Karpas-422 (cell line): ENCODE measurements around the gene IFI35. TPM values are rescaled to one million over a fixed set of nuclear protein-coding genes. Genes with fewer than 3 reads are reported as not detected.

Experiments used
- DNase-seq: peaks from one replicate; pipeline ENCODE4 v3.0.0-alpha.2; 2015
- H2AFZ ChIP-seq: fragments of 200-600 bp; sonication (generic); 2 replicates; pipeline ENCODE4 v1.6.1; 2014; ENCODE audit warnings: antibody characterized with exemption, low read length, mixed read lengths
- H3K27ac ChIP-seq: fragments of 200-600 bp; sonication (generic); 2 replicates; pipeline ENCODE4 v1.5.1; 2014; ENCODE audit warnings: mild to moderate bottlenecking, low read length, moderate library complexity
- H3K27me3 ChIP-seq: fragments of 200-600 bp; sonication (generic); 2 replicates; pipeline ENCODE4 v1.6.1; 2014; ENCODE audit warnings: low read length, mixed read lengths
- H3K36me3 ChIP-seq: fragments of 200-600 bp; sonication (generic); 2 replicates; pipeline ENCODE4 v1.6.1; 2014; ENCODE audit warnings: low read length, mixed read lengths; ENCODE audit not compliant: insufficient read depth
- H3K4me1 ChIP-seq: fragments of 200-600 bp; sonication (generic); 2 replicates; pipeline ENCODE4 v1.6.1; 2014; ENCODE audit warnings: mild to moderate bottlenecking, low read length, mixed read lengths
- H3K4me2 ChIP-seq: fragments of 200-600 bp; sonication (generic); 2 replicates; pipeline ENCODE4 v1.6.1; 2014; ENCODE audit warnings: low read length, low read depth, mild to moderate bottlenecking; ENCODE audit not compliant: poor library complexity, severe bottlenecking
- H3K4me3 ChIP-seq: fragments of 200-600 bp; sonication (generic); 2 replicates; pipeline ENCODE4 v1.5.1; 2014; ENCODE audit warnings: mild to moderate bottlenecking, antibody characterized with exemption, low read length, mixed read lengths
- H3K79me2 ChIP-seq: fragments of 200-600 bp; sonication (generic); 2 replicates; pipeline ENCODE4 v1.6.1; 2014; ENCODE audit warnings: mild to moderate bottlenecking, low read length, mixed read lengths
- H3K9ac ChIP-seq: fragments of 200-600 bp; sonication (generic); 2 replicates; pipeline ENCODE4 v1.6.0; 2014; ENCODE audit warnings: low read length
- H3K9me2 ChIP-seq: fragments of 200-600 bp; sonication (generic), shearing (Covaris generic); replicated peaks from 2 replicates; pipeline ENCODE4 v1.6.0; 2014; ENCODE audit warnings: mild to moderate bottlenecking, low read length, moderate library complexity; ENCODE audit not compliant: insufficient read depth
- H3K9me3 ChIP-seq: fragments of 300-700, 200-600 bp; sonication (generic); 2 replicates; pipeline ENCODE4 v1.6.1; 2014; ENCODE audit warnings: low read length, mixed read lengths
- H4K20me1 ChIP-seq: fragments of 200-600 bp; sonication (generic); 2 replicates; pipeline ENCODE4 v1.6.1; 2014; ENCODE audit warnings: mild to moderate bottlenecking, antibody characterized with exemption, low read length, low read depth; ENCODE audit not compliant: insufficient read depth
- total RNA-seq: library from RNA; depleted of rRNA; stranded (reverse); fragments of >200 nt; shearing (Covaris generic); gene quantifications from 2 replicates; pipeline ENCODE4 v1.2.3, GENCODE V29; 2014; ENCODE audit warnings: low replicate concordance

The IFI35 gene
- total RNA-seq, 1 experiment from 2014 or later, result 19.1 TPM

- H3K79me2 ChIP-seq, result peaks cover 10% of the 10 kb centered on the region; the same call in 1 of the 2 replicates
- no peaks in the 10 kb centered on the region for H3K9me3 ChIP-seq
- H4K20me1 ChIP-seq, result no peaks in the 10 kb centered on the region
- no peak overlapping the region for H3K4me2 ChIP-seq
- H3K9ac ChIP-seq, result no peak overlapping the region
- H3K36me3 ChIP-seq, result no peaks in the 10 kb centered on the region
- H3K27ac ChIP-seq, result no peak overlapping the region
- DNase-seq, result no peak
- no peaks in the 10 kb centered on the region for H3K9me2 ChIP-seq
- no peak overlapping the region for H3K4me3 ChIP-seq
- H3K27me3 ChIP-seq, result no peaks in the 10 kb centered on the region
- peaks cover 12% of the 10 kb centered on the region for H3K4me1 ChIP-seq
- H2AFZ ChIP-seq, result no peak overlapping the region
These were observed 9.0 kb downstream of the IFI35 start for GRCh38 chr17:43015579-43015978.

GRCh38 chr17:43016216-43016615 lies 9.6 kb downstream of the IFI35 start:
- Histone ChIP-seq H3K9me2 (no peaks in the 10 kb centered on the region), H3K4me3 (no peak overlapping the region), H3K27ac (no peak overlapping the region), H4K20me1 (no peaks in the 10 kb centered on the region), H3K79me2 (peaks cover 13% of the 10 kb centered on the region; the same call in 1 of the 2 replicates), H3K9me3 (no peaks in the 10 kb centered on the region), H3K4me2 (no peak overlapping the region), H3K27me3 (no peaks in the 10 kb centered on the region), H3K36me3 (no peaks in the 10 kb centered on the region), H3K4me1 (peaks cover 17% of the 10 kb centered on the region), H3K9ac (no peak overlapping the region), H2AFZ (no peak overlapping the region)
- no peak for DNase-seq

- Histone ChIP-seq H3K4me3 (no peak overlapping the region), H3K9ac (no peak overlapping the region), H3K36me3 (no peaks in the 10 kb centered on the region), H3K4me1 (peaks cover 18% of the 10 kb centered on the region), H3K79me2 (peaks cover 13% of the 10 kb centered on the region; the same call in 1 of the 2 replicates), H3K4me2 (peak overlapping the region; percentile 8), H3K9me2 (no peaks in the 10 kb centered on the region), H3K27me3 (no peaks in the 10 kb centered on the region), H4K20me1 (no peaks in the 10 kb centered on the region), H3K9me3 (no peaks in the 10 kb centered on the region), H3K27ac (no peak overlapping the region), H2AFZ (no peak overlapping the region)
- DNase-seq, result peak; percentile 72
These were observed 11.6 kb downstream of the IFI35 start for GRCh38 chr17:43018008-43018853.

- no peaks in the 10 kb centered on the region for H3K9me3 ChIP-seq
- no peaks in the 10 kb centered on the region for H4K20me1 ChIP-seq
- H3K79me2 ChIP-seq, result peaks cover 13% of the 10 kb centered on the region; the same call in 1 of the 2 replicates
- no peaks in the 10 kb centered on the region for H3K9me2 ChIP-seq
- no peak overlapping the region for H3K9ac ChIP-seq
- H3K36me3 ChIP-seq, result no peaks in the 10 kb centered on the region
- no peak overlapping the region for H3K4me2 ChIP-seq
- H3K4me1 ChIP-seq, result peaks cover 18% of the 10 kb centered on the region
- no peak overlapping the region for H2AFZ ChIP-seq
- H3K27me3 ChIP-seq, result no peaks in the 10 kb centered on the region
- H3K4me3 ChIP-seq, result no peak overlapping the region
- no peak overlapping the region for H3K27ac ChIP-seq
- no peak for DNase-seq
These were observed 12.3 kb downstream of the IFI35 start for GRCh38 chr17:43018932-43019331.

- Histone ChIP-seq H3K4me1 (peaks cover 20% of the 10 kb centered on the region), H2AFZ (no peak overlapping the region), H3K4me3 (no peak overlapping the region), H4K20me1 (no peaks in the 10 kb centered on the region), H3K79me2 (peaks cover 13% of the 10 kb centered on the region; the same call in 1 of the 2 replicates), H3K27me3 (no peaks in the 10 kb centered on the region), H3K27ac (no peak overlapping the region), H3K4me2 (no peak overlapping the region), H3K9me3 (no peaks in the 10 kb centered on the region), H3K36me3 (no peaks in the 10 kb centered on the region), H3K9ac (no peak overlapping the region), H3K9me2 (no peaks in the 10 kb centered on the region)
- DNase-seq, result no peak
These were observed 12.8 kb downstream of the IFI35 start for GRCh38 chr17:43019418-43019817.

GRCh38 chr17:43020030-43020621 lies 13.5 kb downstream of the IFI35 start:
- no peak overlapping the region for H2AFZ ChIP-seq
- H3K4me3 ChIP-seq, result no peak overlapping the region
- no peaks in the 10 kb centered on the region for H3K9me3 ChIP-seq
- no peaks in the 10 kb centered on the region for H3K36me3 ChIP-seq
- H3K4me2 ChIP-seq, result no peak overlapping the region
- peaks cover 13% of the 10 kb centered on the region; the same call in 1 of the 2 replicates for H3K79me2 ChIP-seq
- no peaks in the 10 kb centered on the region for H3K27me3 ChIP-seq
- no peak overlapping the region for H3K27ac ChIP-seq
- no peak overlapping the region; the same call in 1 of the 2 replicates for H3K9ac ChIP-seq
- DNase-seq, result no peak
- no peaks in the 10 kb centered on the region for H4K20me1 ChIP-seq
- no peaks in the 10 kb centered on the region for H3K9me2 ChIP-seq
- H3K4me1 ChIP-seq, result peaks cover 25% of the 10 kb centered on the region

DNA sequence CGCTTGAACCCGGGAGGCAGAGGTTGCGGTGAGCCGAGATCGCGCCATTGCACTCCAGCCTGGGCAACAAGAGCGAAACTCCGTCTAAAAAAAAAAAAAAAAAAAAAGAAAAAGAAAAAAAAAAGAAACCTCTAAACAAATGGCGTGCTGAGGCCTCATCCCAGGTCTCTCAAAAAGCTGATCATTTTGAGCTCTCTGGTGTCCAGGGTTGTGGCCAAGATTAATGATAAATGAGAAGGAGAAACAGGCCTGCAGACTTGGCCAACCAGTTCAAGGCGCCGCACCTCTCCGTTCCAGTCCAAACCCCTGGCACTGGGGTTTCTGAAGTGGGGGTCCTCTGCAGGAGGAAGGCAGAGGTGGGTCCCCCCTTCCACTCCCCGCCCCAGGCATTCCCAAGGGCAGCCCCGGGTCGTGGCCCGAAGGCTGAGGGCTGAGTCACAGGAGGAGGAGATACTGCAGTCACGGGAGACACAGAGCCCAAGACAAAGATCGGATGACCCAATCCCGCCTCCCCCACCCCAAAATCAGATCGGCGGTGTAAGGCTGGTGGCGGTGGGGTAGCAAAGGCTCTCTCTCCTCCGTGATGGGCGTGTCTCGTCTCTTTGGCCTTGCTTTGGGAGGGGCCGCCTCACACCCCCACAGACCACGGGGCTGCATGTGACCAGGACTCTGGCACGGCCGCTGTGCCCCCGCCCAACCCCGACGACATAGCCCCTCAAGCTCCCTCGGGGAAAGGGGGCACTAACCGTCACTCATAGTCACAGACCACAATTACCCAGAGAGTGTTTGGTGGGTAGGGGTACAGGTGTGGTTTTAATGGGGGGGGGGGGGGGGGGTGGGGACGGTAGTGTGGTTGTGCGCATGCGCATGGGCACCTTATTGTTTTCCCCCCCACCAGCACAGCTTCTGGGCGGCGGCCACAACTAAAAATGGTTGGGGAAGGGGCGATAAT lies 14.5 kb downstream of the IFI35 start:
- no peaks in the 10 kb centered on the region for H4K20me1 ChIP-seq
- no peak overlapping the region for H3K27ac ChIP-seq
- peak; percentile 68 for DNase-seq
- no peaks in the 10 kb centered on the region for H3K9me3 ChIP-seq
- H3K36me3 ChIP-seq, result no peaks in the 10 kb centered on the region
- no peaks in the 10 kb centered on the region for H3K9me2 ChIP-seq
- peaks cover 28% of the 10 kb centered on the region for H3K4me1 ChIP-seq
- peak overlapping the region; percentile 82 for H3K4me2 ChIP-seq
- no peaks in the 10 kb centered on the region for H3K27me3 ChIP-seq
- H3K4me3 ChIP-seq, result peak overlapping the region; percentile 84
- H3K9ac ChIP-seq, result peak overlapping the region; percentile 82
- H2AFZ ChIP-seq, result peak overlapping the region; percentile 86
- peaks cover 13% of the 10 kb centered on the region; the same call in 1 of the 2 replicates for H3K79me2 ChIP-seq
